Smooth muscle cell (in vitro differentiated cells): ENCODE results near the gene LEP. TPM values are rescaled to one million over a fixed set of nuclear protein-coding genes. Genes with fewer than 3 reads are reported as not detected.

ENCODE experiments used
- DNase-seq: peaks from one replicate; lab custom pipeline; 2025; ENCODE audit not compliant: unreplicated experiment; lab: John Stamatoyannopoulos, UW
- H2AFZ ChIP-seq: fragments of 200-600 bp; sonication (generic); 2 replicates; pipeline ENCODE4 v1.6.0; 2016; ENCODE audit warnings: antibody characterized with exemption, low read depth, mild to moderate bottlenecking
- H3F3A ChIP-seq: fragments of 200-600 bp; sonication (generic); 2 replicates; pipeline ENCODE4 v1.6.0; 2017; ENCODE audit warnings: antibody characterized with exemption, low read depth
- H3K27ac ChIP-seq: fragments of 200-600 bp; sonication (generic); 2 replicates; pipeline ENCODE4 v1.5.1; 2016; ENCODE audit warnings: low read depth, mild to moderate bottlenecking
- H3K27me3 ChIP-seq: fragments of 200-600 bp; sonication (generic); 2 replicates; pipeline ENCODE4 v1.6.1; 2016; ENCODE audit warnings: low read depth, mild to moderate bottlenecking
- H3K36me3 ChIP-seq: fragments of 200-600 bp; sonication (generic); 2 replicates; pipeline ENCODE4 v1.5.1; 2016; ENCODE audit warnings: low read depth
- H3K4me1 ChIP-seq: fragments of 200-600 bp; sonication (generic); 2 replicates; pipeline ENCODE4 v1.5.1; 2016; ENCODE audit warnings: low read depth
- H3K4me2 ChIP-seq: fragments of 200-600 bp; sonication (generic); 2 replicates; pipeline ENCODE4 v1.6.0; 2016; ENCODE audit warnings: mild to moderate bottlenecking
- H3K4me3 ChIP-seq: fragments of 200-600 bp; sonication (generic); 2 replicates; pipeline ENCODE4 v1.5.1; 2016; ENCODE audit warnings: mild to moderate bottlenecking
- H3K79me2 ChIP-seq: fragments of 200-600 bp; sonication (generic); 2 replicates; pipeline ENCODE4 v1.6.0; 2016; ENCODE audit warnings: low read depth, mild to moderate bottlenecking
- H3K9ac ChIP-seq: fragments of 200-600 bp; sonication (generic); 2 replicates; pipeline ENCODE4 v1.6.0; 2016; ENCODE audit warnings: low read depth
- H3K9me3 ChIP-seq: fragments of 200-600 bp; sonication (generic); replicated peaks from 2 replicates; pipeline ENCODE4 v1.5.1; 2016; ENCODE audit warnings: low read depth
- H4K20me1 ChIP-seq: fragments of 200-600 bp; sonication (generic); 2 replicates; pipeline ENCODE4 v1.6.0; 2016; ENCODE audit warnings: low read depth
- whole genome bisulfite sequencing: methylation state at CpG from one replicate; pipeline ENCODE4 v1.1.7; 2016; ENCODE audit warnings: low lambda C conversion rate; 5-methylcytosine and 5-hydroxymethylcytosine counted together
- polyA plus RNA-seq: library from polyadenylated mRNA; unstranded; fragments of >200 nt; fragmentation: Nextera tagmentation; extraction: Ambion mirVana; gene quantifications from 2 replicates; pipeline ENCODE4 v1.2.1, GENCODE V29; 2016
- total RNA-seq: library from RNA; depleted of rRNA; stranded (reverse); fragments of >200 nt; gene quantifications from 2 replicates; pipeline ENCODE4 v1.2.3, GENCODE V29; 2014
- TF ChIP-seq, protein P1 (sequence below): fragments of 200-600 bp; sonication (generic); IDR thresholded peaks from 2 replicates; pipeline ENCODE4 v1.5.1; 2017; ENCODE audit warnings: borderline replicate concordance, mild to moderate bottlenecking, antibody characterized with exemption; ENCODE audit not compliant: insufficient read depth, poor library complexity, severe bottlenecking

The LEP gene
- total and polyA plus RNA-seq, 2 experiments from 2014 or later, result not detected

DNA sequence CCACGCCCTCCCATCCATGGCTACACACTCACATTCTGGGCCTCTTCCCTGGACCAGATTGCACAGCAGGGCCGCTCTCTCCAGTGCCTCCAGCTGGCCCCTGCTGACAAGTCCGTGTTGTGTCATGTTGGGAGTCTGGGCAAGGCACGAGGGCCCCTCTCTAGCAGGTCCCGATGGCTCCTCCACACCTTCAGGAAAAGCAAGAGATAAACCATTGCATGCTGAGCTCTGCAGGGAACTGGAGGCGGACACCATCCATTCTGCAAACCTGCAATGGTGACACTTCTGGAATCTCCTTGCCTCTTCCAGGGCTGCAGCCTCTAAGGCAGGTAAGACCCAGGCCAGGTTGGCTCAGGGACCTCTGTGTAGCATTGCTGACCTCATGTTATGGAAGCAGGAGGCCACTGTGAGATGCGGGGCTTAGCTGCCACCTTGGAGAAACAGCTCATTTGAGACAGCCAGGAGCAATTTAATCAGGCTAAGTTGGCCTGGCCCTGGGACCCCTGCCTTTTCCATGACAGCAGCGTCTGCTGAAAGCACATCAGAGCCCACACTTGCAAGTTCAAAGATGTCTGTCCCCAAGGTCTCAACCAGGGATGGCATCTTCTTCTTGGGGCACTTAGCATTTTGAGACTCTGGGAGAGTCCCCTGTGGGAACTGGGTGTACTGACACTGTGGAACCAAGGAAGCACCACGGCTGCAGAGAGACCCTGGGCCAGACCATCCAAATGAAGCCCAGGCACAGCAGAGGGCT, 34.2 kb upstream of the LEP start:
- Histone ChIP-seq H3K4me2 (no peak overlapping the region), H3K36me3 (no peaks in the 10 kb centered on the region), H4K20me1 (no peaks in the 10 kb centered on the region), H2AFZ (no peak overlapping the region), H3K4me3 (no peak overlapping the region), H3K9ac (no peak overlapping the region), H3K9me3 (no peaks in the 10 kb centered on the region), H3F3A (no peaks in the 10 kb centered on the region), H3K4me1 (peaks cover 7% of the 10 kb centered on the region), H3K79me2 (no peaks in the 10 kb centered on the region), H3K27me3 (peaks cover 69% of the 10 kb centered on the region), H3K27ac (no peak overlapping the region)
- DNase-seq, result no peak
- 77% methylated on average over 9 of the region's 9 CpGs for WGBS
- TF ChIP-seq, protein P1, sequence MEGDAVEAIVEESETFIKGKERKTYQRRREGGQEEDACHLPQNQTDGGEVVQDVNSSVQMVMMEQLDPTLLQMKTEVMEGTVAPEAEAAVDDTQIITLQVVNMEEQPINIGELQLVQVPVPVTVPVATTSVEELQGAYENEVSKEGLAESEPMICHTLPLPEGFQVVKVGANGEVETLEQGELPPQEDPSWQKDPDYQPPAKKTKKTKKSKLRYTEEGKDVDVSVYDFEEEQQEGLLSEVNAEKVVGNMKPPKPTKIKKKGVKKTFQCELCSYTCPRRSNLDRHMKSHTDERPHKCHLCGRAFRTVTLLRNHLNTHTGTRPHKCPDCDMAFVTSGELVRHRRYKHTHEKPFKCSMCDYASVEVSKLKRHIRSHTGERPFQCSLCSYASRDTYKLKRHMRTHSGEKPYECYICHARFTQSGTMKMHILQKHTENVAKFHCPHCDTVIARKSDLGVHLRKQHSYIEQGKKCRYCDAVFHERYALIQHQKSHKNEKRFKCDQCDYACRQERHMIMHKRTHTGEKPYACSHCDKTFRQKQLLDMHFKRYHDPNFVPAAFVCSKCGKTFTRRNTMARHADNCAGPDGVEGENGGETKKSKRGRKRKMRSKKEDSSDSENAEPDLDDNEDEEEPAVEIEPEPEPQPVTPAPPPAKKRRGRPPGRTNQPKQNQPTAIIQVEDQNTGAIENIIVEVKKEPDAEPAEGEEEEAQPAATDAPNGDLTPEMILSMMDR, result no peak

- Histone ChIP-seq H3F3A (no peaks in the 10 kb centered on the region), H3K9me3 (no peaks in the 10 kb centered on the region), H4K20me1 (no peaks in the 10 kb centered on the region), H3K4me1 (peaks cover 10% of the 10 kb centered on the region), H3K9ac (no peak overlapping the region), H3K4me3 (no peak overlapping the region), H3K4me2 (no peak overlapping the region), H3K27me3 (peaks cover 62% of the 10 kb centered on the region), H3K79me2 (no peaks in the 10 kb centered on the region), H3K36me3 (no peaks in the 10 kb centered on the region), H3K27ac (no peak overlapping the region), H2AFZ (no peak overlapping the region)
- TF ChIP-seq, protein P1, result no peak
- 70% methylated on average over 4 of the region's 4 CpGs for WGBS
- no peak for DNase-seq
Measured at GRCh38 chr7:128207609-128208008, 33.5 kb upstream of the LEP start.

DNA sequence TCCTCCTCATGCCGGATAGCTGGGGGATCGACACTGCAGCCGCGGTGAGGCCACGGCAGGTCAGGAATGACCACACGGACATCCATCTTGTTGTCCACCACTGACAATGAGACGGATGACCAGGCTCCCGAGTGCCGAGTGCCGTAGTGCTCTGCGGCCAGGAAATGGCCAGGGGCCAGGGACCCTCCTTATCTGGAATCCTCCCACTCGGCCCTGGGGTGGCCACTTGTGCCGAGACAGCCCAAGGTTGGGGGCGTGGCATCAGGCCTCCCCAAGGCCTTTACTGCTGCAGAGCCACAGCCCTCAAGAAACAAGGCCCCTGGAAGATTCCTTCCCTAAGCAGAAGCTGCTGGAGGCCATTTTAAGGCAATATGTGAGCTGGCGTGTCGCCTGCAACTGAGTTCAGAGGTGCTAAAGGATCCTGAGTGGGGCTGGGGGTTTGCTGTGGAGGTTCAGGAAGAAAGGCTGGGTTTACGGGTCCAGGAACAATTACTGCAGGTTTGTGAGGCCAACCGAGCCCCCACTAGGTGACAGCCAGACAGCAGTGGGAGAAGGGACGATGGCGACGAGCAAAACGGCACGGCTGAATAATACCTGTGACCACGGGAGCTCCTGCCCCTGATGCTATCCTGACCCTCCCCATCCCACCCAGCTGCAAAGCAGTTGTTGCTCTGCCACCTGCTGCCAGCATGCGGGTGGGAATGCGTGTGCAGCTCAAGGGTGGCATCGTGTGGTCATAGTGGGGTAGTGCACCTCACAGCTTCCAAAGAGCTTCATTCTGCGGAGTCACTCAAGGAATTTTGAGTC, 31.6 kb upstream of the LEP start:
- H3F3A ChIP-seq, result no peaks in the 10 kb centered on the region
- H3K27me3 ChIP-seq, result peaks cover 47% of the 10 kb centered on the region

More for the DNA sequence above, 31.6 kb upstream of the LEP start:
- no peaks in the 10 kb centered on the region for H4K20me1 ChIP-seq
- no peaks in the 10 kb centered on the region for H3K9me3 ChIP-seq
- H2AFZ ChIP-seq, result no peak overlapping the region
- TF ChIP-seq, protein P1, result peak; percentile 94
- H3K27ac ChIP-seq, result no peak overlapping the region
- no peak overlapping the region for H3K4me3 ChIP-seq
- DNase-seq, result peak; percentile 7
- H3K79me2 ChIP-seq, result no peaks in the 10 kb centered on the region
- WGBS, result 50% methylated on average over 28 of the region's 28 CpGs
- H3K4me2 ChIP-seq, result no peak overlapping the region
- H3K36me3 ChIP-seq, result no peaks in the 10 kb centered on the region
- H3K4me1 ChIP-seq, result peaks cover 10% of the 10 kb centered on the region
- no peak overlapping the region for H3K9ac ChIP-seq
